Measurements from ENCODE around the gene PIP5K1C. TPM values are rescaled to one million over a fixed set of nuclear protein-coding genes. Genes with fewer than 3 reads are reported as not detected.

Gene PIP5K1C
- polyA plus RNA-seq, 1 donor from 2014 or later = 11.5 TPM

GRCh38 chr19:3679138-3679537 is 21.1 kb downstream of the PIP5K1C start:
- no peak overlapping the region for H3K27ac Mint-ChIP-seq

GRCh38 chr19:3678188-3678587 is 22.1 kb downstream of the PIP5K1C start:
- H3K36me3 Mint-ChIP-seq = peaks cover 13% of the 10 kb centered on the region
- no peaks in the 10 kb centered on the region for H3K27me3 Mint-ChIP-seq
- no peaks in the 10 kb centered on the region for H3K9me3 Mint-ChIP-seq
- no peaks in the 10 kb centered on the region for H3K4me1 Mint-ChIP-seq
- H3K4me3 Mint-ChIP-seq = no peak overlapping the region
- H3K27ac Mint-ChIP-seq = no peak overlapping the region

More at GRCh38 chr19:3679138-3679537, 21.1 kb downstream of the PIP5K1C start:
- H3K27me3 Mint-ChIP-seq = no peaks in the 10 kb centered on the region
- H3K36me3 Mint-ChIP-seq = peaks cover 10% of the 10 kb centered on the region
- peaks cover 4 to 6% (median 5%) of the 10 kb centered on the region in 3 donors for H3K4me1 Mint-ChIP-seq
- no peaks in the 10 kb centered on the region for H3K9me3 Mint-ChIP-seq
- H3K4me3 Mint-ChIP-seq = no peak overlapping the region

- peaks cover 0 to 10% (median 5%) of the 10 kb centered on the region in 3 donors for H3K4me1 Mint-ChIP-seq
- H3K9me3 Mint-ChIP-seq = no peaks in the 10 kb centered on the region
- peak overlapping the region in 2 of 4 donors; percentile 47 to 66 for H3K4me3 Mint-ChIP-seq
- H3K27me3 Mint-ChIP-seq = peaks cover 11% of the 10 kb centered on the region
- H3K36me3 Mint-ChIP-seq = peaks cover 13% of the 10 kb centered on the region
- H3K27ac Mint-ChIP-seq = no peak overlapping the region
Measured at GRCh38 chr19:3674784-3675543, 25.3 kb downstream of the PIP5K1C start.

- Mint-ChIP-seq H3K4me1 (peaks cover 0 to 10% (median 5%) of the 10 kb centered on the region in 3 donors), H3K27me3 (peaks cover 11% of the 10 kb centered on the region), H3K27ac (no peak overlapping the region)
Measured at GRCh38 chr19:3673506-3674439, 26.5 kb downstream of the PIP5K1C start.

GRCh38 chr19:3672993-3673392 is 27.3 kb downstream of the PIP5K1C start:
- peaks cover 13% of the 10 kb centered on the region for H3K36me3 Mint-ChIP-seq
- H3K4me3 Mint-ChIP-seq = peak overlapping the region in 1 of 4 donors; percentile 88
- H3K4me1 Mint-ChIP-seq = peaks cover 0 to 10% (median 5%) of the 10 kb centered on the region in 3 donors
- peaks cover 11% of the 10 kb centered on the region for H3K27me3 Mint-ChIP-seq
- H3K27ac Mint-ChIP-seq = no peak overlapping the region
- no peaks in the 10 kb centered on the region for H3K9me3 Mint-ChIP-seq

More at GRCh38 chr19:3673506-3674439, 26.5 kb downstream of the PIP5K1C start:
- peaks cover 13% of the 10 kb centered on the region for H3K36me3 Mint-ChIP-seq
- no peaks in the 10 kb centered on the region for H3K9me3 Mint-ChIP-seq
- H3K4me3 Mint-ChIP-seq = peak overlapping the region in 1 of 4 donors; percentile 88

- Mint-ChIP-seq H3K4me1 (peaks cover 0 to 10% (median 5%) of the 10 kb centered on the region in 3 donors), H3K9me3 (no peaks in the 10 kb centered on the region), H3K27me3 (peaks cover 11% of the 10 kb centered on the region), H3K36me3 (peaks cover 13% of the 10 kb centered on the region), H3K4me3 (no peak overlapping the region), H3K27ac (no peak overlapping the region)
Measured at GRCh38 chr19:3672575-3672948, 27.7 kb downstream of the PIP5K1C start.

- Mint-ChIP-seq H3K27me3 (peaks cover 11% of the 10 kb centered on the region), H3K4me3 (no peak overlapping the region), H3K4me1 (peaks cover 0 to 10% (median 5%) of the 10 kb centered on the region in 3 donors), H3K36me3 (peaks cover 10% of the 10 kb centered on the region), H3K9me3 (no peaks in the 10 kb centered on the region), H3K27ac (no peak overlapping the region)
Measured at GRCh38 chr19:3671680-3672574, 28.3 kb downstream of the PIP5K1C start.

GRCh38 chr19:3670796-3671679 is 29.2 kb downstream of the PIP5K1C start:
- peaks cover 11% of the 10 kb centered on the region for H3K36me3 Mint-ChIP-seq
- no peak overlapping the region for H3K27ac Mint-ChIP-seq
- H3K4me1 Mint-ChIP-seq = peaks cover 0 to 14% (median 7%) of the 10 kb centered on the region in 3 donors
- peak overlapping the region in 3 of 4 donors; percentile 21 to 85 (median 47) for H3K4me3 Mint-ChIP-seq
- H3K27me3 Mint-ChIP-seq = peaks cover 12% of the 10 kb centered on the region
- H3K9me3 Mint-ChIP-seq = no peaks in the 10 kb centered on the region

GRCh38 chr19:3669947-3670795 is 30.1 kb downstream of the PIP5K1C start:
- H3K4me3 Mint-ChIP-seq = peak overlapping the region in 1 of 4 donors; percentile 80
- peaks cover 12% of the 10 kb centered on the region for H3K27me3 Mint-ChIP-seq
- peaks cover 11% of the 10 kb centered on the region for H3K36me3 Mint-ChIP-seq
- no peak overlapping the region for H3K27ac Mint-ChIP-seq
- peaks cover 0 to 17% (median 7%) of the 10 kb centered on the region in 3 donors for H3K4me1 Mint-ChIP-seq
- H3K9me3 Mint-ChIP-seq = no peaks in the 10 kb centered on the region

- no peaks in the 10 kb centered on the region for H3K9me3 Mint-ChIP-seq
- H3K4me1 Mint-ChIP-seq = peaks cover 0 to 20% (median 7%) of the 10 kb centered on the region in 3 donors
- no peak overlapping the region for H3K27ac Mint-ChIP-seq
- peak overlapping the region in 1 of 4 donors; percentile 37 for H3K4me3 Mint-ChIP-seq
- H3K36me3 Mint-ChIP-seq = peaks cover 7% of the 10 kb centered on the region
- H3K27me3 Mint-ChIP-seq = peaks cover 12% of the 10 kb centered on the region
Measured at GRCh38 chr19:3669082-3669946, 31.0 kb downstream of the PIP5K1C start.

GRCh38 chr19:3668331-3669081 is 31.8 kb downstream of the PIP5K1C start:
- H3K27me3 Mint-ChIP-seq = peaks cover 12% of the 10 kb centered on the region
- peak overlapping the region in 1 of 4 donors; percentile 77 for H3K4me3 Mint-ChIP-seq
- H3K9me3 Mint-ChIP-seq = no peaks in the 10 kb centered on the region
- peaks cover 0 to 20% (median 7%) of the 10 kb centered on the region in 3 donors for H3K4me1 Mint-ChIP-seq
- H3K36me3 Mint-ChIP-seq = peaks cover 5% of the 10 kb centered on the region
- H3K27ac Mint-ChIP-seq = no peak overlapping the region
